Fibroblast of skin of scalp (primary cell): Measurements from ENCODE around the gene LPAR6.

Experiments used
- DNase-seq: peaks from one replicate; pipeline ENCODE4 v3.0.0-alpha.2; 2013

Gene LPAR6

DNA sequence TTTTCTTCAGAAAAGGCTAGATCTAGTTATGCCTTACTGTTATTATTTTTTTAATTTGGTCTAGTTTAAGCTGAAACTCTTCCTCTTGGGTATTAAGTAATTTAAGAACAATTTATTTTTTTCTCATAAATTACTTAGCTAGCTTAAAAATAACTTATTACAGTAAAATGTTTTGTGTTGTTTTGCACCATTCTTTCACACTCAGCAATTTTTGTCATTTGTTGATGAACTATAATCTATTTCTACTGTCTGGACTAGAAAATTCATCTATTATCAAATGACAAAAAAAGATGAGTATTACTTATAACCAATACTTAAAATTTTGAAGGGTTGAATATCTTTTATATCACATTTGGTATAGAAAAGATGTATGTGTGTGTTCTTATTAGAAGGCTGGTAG is 1.6 kb upstream of the LPAR6 start:
- DNase-seq, result no peak

DNA sequence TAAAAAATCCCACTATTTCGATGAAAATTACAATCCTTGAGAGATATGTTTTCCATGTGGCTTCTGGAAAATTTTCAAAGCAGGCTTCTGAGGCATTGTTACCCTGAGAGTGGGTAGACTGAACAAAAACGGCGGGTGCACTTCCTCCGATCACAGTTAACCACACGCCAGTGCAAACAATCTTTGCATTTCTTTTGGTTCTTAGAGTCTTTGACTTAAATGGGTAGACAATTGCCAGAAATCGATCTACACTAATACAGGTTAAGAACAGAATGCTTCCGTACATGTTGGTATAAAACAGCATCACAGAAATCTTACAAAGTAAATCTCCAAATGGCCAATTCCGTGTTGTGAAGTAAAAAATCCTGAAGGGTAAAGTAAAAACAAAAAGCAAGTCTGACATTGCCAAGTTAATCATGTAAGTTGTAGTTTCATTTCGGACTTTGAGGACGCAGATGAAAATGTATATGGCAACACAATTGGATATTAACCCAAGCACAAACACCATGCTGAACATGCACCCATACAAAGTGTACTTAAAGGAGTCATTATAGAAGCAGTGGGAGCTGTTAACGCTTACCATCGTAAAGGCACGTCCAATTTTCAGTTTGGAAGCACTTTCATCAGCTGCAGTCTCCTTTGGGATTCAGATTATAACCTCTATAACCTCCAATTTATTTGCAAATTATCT is 927 bp downstream of the LPAR6 start:
- DNase-seq, result no peak

DNA sequence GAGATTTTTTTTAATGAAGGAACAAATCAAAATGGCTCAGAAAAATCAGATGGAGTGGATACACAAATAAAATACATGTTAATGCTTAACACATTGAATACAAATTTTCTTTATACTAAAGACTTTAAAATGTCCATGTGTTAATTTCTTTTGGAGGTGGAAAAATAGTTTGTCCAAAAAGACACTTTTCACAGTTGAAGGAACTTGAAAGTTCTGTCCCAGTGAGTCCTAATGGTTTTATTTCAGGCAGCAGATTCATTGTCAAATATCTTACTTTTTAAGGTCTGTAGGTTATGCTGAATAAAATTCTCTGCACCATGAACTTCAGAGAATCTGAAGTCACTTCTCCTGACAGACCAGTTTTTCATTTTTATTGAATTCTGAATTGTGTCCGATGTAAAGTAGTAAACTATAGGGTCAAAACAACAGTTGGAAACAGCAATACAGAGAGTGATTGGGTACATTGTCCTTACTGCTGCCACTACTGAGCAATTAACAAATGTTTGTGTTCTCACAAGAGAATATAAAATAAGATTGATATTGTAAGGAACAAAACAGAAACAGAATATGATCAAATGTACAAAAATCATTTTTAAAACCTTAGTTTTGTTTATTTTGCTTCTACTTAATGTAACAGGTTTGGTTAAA is 1.6 kb downstream of the LPAR6 start:
- no peak for DNase-seq

DNA sequence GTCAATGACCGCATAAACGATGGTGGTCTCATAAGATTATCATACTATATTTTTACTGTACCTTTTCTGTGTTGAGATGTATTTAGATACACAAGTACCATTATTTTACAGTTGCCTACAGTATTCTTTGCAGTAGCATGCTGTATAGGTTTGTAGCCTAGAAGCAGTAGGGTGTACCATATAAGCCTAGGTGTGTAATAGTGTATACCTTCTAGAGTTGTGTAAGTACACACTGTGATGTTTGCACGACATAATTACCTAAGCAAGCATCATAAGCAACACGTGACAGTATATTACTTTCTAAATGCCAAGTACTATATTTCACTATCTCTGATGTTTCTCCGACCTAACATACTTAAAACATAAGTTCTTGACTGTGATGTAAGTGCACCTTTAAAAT is 2.7 kb downstream of the LPAR6 start:
- no peak for DNase-seq

DNA sequence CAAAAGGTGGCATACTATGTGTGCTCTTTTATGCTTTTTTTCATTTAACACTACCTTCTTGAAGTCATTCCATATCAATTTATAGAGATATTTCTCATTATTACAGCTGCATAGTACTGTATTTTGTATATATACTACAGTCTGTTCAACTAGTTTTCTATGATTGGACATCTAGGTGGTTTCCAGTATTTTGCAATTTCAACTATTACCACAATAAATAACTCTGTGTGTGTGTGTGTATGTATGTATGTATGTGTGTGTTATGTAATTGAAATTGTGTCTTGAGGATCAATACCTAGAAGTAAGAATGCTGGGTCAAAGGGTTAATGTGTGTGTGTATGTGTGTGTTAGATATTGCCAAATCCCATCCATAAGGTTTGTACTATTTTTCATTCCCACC is 7.0 kb downstream of the LPAR6 start:
- DNase-seq, result no peak

DNA sequence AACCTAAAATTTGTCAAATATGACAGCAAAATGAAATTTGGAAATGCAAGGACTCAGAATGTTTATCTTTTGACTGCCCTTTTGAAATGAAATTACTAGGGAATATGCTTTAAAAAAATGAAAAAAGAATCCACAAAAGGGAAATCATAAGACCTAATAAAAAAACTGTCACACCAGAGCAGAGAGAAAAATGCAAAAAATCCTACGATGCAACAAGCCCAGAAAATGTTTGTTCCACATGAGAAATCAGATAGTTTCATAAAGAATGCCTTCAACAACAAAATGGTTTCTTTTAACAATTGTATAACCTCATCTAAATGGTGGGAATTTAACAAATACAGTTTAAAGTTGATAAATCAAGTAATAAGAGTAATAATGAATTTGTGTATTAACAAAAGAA is 8.0 kb downstream of the LPAR6 start:
- peak; percentile 47 for DNase-seq

DNA sequence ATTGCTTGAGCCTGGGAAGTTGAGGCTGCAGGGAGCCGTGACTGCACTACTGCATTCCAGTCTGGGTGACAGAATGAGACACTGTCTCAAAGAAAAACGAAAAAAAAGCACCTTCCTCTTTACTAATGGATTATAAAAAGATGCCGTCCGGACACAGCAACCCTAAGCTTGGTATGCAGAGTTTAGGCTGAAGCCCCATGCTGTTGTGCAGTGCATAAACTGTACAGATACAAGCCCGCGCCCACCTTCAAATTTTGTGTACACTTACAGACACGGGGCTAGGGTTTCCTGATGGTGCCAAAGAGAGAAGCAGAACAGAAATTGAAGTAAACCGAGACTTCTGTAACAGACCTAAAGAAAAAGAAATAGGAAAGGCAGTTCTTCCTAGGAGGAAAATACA is 9.0 kb downstream of the LPAR6 start:
- no peak for DNase-seq

DNA sequence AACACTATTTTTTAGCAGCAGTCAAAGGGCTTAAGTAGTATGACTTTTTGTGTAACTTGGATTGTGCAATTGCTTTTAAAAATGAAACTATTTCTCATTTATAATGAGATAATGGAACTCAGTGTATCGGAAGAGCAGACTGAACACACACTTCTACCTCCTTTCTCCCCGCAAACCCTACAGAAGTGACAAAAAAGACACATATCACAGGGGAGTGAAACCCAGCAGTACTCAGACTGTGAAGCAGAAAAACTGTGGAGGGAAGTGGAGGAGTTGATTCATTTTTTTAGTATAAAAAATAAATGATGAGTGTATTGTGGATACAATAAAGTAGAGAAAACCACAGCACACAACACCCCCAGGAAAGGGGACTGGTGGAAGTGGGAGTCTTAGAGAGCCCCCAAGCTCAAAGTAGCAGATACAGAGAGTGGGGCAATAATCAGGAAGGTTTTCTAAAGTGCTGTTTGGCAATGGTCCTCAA is 9.7 kb downstream of the LPAR6 start:
- DNase-seq, result no peak

DNA sequence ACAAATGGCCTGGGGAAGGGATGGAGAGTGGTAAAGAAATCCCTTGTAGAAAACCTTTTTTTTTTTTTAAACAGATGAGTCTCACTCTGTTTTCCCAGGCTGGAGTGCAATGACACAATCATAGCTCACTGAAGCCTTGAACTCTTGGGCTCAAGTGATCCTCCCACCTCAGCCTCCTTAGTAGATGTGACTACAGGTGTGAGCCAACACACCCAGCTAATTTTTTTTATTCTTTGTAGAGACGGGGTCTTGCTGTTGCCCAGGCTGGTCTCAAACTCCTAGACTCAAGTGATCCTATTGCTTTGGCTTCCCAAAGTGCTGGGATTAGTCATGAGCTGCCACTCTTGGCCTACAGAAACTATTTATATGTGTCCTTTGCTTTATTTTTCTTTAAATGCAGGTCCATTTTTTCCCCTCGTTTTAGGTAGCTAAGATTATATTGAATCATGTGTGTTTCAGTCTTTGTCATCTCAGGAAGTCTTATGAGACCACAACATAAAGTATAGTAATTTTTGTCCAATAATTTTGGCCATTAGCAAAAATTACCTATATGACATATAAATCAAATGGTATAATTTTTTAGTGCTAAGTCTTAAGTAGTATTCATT is 10.5 kb downstream of the LPAR6 start:
- no peak for DNase-seq

DNA sequence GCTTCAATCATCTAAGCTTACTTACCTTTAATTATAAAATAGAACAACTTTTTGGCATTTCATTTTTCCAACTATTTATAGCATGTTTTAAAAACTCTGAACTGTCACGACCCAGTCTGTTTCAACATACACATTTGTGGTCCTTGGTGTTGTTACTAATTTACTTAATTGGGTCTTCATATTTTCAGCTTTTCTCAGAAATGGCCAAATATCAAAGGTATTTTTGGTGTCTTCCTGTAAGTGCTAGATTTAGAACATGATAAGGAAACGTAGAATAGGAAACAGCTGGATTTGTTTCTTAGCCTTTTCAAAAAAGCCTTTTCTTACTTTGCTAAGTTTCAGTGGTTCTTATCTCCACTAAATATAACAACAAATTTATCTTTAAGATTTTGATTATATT is 11.4 kb downstream of the LPAR6 start:
- DNase-seq, result no peak

DNA sequence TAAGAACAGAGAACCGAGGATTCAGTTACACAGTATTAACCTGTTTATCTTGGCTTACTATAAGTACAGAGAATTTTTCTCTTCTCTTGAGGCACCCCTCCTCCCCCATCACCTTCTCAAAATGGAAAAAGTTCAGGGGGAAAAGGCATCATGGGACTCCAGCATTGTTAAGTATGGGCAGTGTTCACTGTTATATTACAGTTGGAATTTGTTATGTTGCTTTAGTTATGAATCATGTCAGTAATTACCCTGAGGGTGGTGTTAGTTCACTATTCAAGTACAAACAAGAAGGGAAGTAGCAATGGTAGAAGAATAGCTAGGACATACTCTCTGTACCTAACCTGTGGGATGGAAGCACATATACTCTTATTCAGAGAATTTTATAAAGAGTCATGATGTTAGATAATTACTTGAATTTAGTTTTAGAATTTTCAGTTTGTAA is 12.0 kb downstream of the LPAR6 start:
- DNase-seq, result peak; percentile 84

DNA sequence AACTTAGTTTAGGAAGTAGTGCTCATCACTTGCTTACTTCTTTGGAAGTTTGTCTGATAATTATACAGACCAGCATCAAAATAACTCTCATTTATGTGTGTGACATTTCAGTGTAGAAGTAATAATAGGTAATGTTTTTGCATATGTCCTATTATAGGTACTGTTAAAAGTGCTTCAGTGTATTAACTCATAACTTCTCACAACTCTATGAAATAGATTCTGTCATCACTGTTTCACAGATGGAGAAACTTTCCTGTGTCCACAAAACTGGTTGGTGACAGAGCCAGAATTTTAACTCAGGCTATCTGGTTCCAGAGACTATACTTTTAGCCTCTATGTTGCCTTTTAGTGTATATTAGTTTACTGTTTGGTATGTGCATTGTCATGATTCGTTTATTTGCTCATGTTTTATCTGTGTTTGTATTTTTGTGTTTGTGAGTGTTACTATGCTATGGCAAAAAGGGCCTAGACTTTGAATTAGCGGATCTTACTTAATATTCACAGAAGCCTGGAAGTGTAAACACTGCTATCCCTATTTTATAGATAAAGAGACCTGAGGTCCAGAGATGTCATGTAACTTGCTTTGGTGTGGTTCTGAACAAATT is 12.7 kb downstream of the LPAR6 start:
- DNase-seq, result no peak

DNA sequence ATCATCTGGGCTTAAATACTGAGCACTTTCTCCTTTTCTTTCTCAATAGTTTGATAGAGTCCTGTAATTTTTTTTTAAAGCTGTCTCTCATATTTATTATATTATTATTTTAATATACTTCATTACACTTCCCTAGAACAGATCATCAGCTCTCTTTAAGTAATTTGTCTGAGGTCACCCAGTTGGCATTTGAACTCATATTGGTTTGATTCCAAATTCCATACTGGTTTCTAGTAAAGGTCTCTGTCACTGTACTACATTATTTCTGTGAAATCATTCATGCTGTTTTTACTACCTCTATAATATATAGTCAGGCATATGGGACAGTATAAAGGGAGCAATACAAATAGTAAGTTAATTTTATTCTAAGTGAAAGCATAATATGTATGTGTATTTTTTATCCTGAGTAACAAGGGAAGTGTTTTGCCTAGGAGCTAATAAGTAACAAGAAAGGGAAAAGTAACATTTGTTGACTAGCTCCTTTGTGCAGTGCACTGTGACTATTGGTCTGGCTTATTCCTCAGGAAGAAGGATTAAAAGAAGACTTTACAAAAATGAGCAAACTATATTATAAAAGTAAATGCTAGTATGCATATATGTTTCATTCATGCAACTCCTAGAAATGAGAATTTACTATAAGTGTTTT is 14.3 kb downstream of the LPAR6 start:
- DNase-seq, result peak; percentile 44

DNA sequence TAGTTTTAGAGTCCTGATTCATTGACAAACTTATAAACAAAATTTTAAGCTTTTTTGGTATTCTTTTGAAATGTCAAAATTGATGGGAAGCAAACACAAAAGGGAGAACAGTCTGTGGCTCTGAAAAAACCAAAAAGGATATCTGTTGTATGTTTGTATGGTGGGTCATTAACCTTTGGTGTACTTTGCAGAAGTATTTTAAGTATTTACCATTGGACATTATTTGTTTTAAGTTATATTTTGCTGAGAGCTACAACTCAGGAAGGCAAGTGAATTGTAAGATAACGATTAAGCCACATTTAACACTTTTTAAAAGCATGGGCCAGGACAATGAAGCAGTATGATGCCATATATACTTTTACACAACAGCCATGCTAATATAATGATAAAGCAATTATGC is 15.2 kb downstream of the LPAR6 start:
- no peak for DNase-seq

DNA sequence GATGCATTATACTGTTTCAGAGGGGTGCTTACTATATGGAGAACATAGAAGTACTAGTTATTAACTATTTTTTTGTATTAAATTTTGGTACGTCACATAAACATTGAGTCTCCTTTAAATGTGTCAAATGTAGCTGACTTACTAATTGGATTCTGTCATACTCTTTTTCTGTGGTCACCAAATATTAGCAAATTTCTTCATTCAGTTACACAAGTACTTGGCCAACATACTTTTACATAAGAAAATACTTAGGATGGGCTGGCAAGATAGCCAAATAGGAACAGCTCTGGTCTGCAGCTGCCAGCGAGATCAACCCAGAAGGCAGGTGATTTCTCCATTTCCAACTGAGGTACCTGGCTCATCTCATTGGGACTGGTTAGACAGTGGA is 19.2 kb downstream of the LPAR6 start:
- no peak for DNase-seq

DNA sequence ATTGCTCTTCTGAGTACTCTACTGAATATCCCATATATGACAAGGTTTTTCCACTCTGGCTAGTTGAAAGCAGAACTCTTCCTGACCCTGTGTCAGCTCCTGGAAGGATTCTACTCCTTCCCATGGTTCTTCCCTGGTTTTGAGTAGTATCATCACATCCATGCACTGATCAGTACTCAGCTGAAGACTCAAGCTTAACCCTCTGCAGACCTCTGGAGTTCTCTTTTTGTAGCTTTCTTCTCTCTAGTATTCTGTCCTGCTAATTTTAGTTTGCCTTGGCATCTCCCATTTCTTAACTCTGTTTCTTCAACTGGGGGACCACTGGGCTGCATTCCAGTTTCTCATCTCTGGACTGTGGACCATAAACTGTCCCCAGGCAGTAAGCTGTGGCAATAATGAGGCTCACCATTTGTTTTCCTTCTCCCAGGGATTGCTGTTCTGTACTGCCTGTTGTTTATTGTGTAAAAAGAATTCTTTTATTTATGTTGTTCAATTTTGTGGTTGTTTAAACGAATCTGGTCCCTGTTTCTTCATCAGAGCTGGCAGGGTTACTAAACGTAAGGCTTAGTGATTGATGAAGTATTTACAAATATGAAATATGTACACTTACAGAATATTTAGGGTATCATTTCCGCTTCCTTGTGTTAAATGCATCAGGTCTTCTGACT is 19.7 kb downstream of the LPAR6 start:
- DNase-seq, result no peak

DNA sequence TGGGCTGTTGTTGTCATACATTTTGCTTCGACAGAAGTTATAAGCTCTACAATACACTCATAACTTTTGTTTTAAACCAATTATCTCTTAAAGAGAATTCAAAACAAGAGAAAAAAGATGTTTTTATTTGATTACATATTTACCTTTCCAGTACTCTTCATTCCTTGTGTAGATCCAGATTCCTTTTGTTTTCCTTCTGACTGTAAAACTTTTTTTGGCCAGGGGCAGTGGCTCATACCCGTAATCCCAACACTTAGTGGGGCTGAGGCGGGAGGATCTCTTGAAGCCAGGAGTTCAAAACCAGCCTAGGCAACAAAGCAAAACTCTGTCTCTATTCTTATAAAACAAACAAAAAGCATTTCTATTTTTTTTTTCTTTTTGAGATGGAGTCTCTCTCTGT is 21.7 kb downstream of the LPAR6 start:
- DNase-seq, result no peak

DNA sequence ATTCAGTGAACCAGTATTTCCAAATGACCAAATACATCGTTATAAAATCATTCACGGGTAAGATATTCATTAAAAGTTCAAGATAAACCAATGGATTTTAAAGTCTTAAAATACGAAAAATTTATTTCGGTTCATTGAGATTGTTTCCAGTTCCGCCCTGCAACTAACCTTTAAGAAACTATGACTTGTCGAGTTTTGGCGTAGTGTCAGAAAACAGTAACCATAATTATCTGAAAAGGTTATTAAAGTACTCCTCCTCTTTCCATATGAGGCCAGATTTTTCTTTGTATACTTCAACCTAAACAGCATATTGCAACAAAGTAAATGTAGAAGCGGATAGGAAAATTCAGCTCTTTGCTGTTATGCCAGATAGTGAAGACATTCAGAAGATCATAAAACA is 26.1 kb downstream of the LPAR6 start:
- DNase-seq, result no peak

DNA sequence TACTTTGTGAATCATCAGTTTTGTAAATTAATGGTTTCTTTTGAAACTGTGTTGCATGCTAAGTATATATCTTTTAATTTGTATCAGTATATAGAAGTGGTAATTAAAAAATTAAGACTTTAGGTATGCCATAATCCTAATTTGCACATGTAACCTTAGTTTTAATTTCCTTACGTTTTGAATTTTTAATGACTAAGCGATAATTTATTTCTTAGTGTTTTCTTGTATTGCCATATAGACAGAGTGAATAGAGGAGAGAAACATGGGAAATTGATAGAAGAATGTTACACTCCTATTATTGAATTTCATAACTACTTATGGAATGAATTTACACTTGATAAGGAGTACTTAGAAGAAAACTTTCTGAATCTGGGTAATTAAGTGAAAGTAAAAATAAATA is 29.5 kb downstream of the LPAR6 start:
- DNase-seq, result no peak

DNA sequence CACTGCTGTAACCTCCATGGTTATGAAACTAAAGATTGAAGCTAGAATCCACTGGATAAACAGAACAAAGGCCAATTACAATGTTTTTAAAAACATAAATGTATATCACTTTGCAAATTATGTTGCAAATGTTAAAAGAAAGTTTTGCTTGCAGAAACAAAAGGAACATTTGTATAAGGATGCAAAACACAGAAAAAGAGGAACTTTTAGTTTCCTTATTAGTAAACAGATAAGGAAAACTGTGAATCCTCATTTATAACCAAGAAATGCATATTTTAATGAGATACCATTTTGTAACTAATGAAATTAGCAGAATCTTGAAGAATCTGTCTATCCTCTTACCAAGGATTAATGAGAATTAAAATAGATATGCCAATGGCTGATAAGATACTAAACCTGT is 32.3 kb downstream of the LPAR6 start:
- no peak for DNase-seq

DNA sequence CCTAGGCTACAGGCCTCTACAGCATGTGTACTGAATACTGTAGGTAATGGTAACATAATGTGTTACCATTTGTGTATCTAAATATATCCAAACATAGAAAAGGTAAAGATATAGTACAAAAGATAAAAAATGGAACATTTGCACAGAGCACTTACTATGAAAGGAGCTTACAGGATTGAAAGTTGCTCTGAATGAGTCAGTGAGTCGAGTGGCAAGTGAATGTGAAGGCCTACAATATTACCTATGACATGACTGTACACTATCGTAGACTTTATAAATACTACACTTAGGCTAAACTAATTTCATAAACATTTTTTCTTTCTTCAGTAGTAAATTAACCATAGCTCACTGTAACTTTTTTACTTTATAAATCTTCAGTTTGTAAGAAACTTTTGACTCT is 35.1 kb downstream of the LPAR6 start:
- no peak for DNase-seq

DNA sequence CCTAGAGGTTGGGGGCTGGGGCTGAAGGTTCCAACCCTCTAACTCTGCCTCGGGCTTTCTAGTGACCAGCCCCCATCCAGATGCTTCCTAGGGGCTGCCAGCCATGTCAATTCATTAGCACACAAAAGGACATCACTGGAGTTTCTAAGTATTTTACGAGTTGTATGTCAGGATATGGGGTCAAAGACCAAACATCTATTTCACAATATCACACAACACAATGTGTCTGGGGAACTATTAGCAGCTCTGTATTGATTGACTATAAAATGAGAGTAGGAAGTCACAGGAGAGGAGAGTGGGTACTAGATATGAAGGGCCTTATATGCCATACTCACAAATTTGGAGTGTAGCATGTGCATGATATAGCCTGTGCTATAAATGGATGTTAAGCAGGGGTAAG is 42.1 kb downstream of the LPAR6 start:
- no peak for DNase-seq

DNA sequence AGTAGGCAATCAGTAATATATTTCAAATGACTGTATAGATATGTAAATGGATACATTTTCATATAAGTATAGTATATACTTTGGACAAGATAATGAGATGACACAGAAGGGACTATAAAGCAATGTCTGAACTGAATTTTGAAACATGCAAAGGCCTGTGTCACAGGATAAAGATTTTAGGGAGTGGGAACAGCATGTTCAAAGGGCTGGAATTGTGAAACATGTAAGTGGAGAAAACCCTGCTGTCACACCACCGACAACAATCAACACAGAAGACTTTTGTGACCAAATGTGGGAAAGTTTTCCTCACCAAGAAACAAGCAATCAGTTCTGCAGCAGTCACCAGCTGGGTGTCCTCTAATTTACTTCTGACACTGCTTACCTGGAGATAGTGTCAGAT is 42.9 kb downstream of the LPAR6 start:
- DNase-seq, result no peak
